GM23338 (cell line): ENCODE results near the gene CDK5RAP1. TPM values are rescaled to one million over a fixed set of nuclear protein-coding genes. Genes with fewer than 3 reads are reported as not detected.

Experiments
- ATAC-seq: fragments of 200-7000 bp; cut with Tn5 transposase; 3 replicates; pipeline ENCODE4 v1.9.1; 2020
- DNase-seq: peaks from one replicate; pipeline ENCODE4 v3.0.0-alpha.2; 2015; ENCODE audit warnings: low spot score
- H2AFZ ChIP-seq: fragments of 200-600 bp; sonication (generic); 2 replicates; pipeline ENCODE4 v1.8.0; 2016; ENCODE audit warnings: antibody characterized with exemption, mild to moderate bottlenecking, moderate library complexity
- H3F3A ChIP-seq: fragments of 200-600 bp; sonication (generic); replicated peaks from 2 replicates; pipeline ENCODE4 v1.8.0; 2017; ENCODE audit warnings: antibody characterized with exemption, mixed run types, low read depth
- H3K27ac ChIP-seq: fragments of 200-600 bp; sonication (generic); 2 replicates; pipeline ENCODE4 v1.6.1; 2016; ENCODE audit warnings: low read depth
- H3K27me3 ChIP-seq: fragments of 200-600 bp; sonication (generic); 2 replicates; pipeline ENCODE4 v1.8.0; 2016; ENCODE audit warnings: mild to moderate bottlenecking, mixed run types, moderate library complexity; ENCODE audit not compliant: insufficient read depth
- H3K36me3 ChIP-seq: fragments of 200-600 bp; sonication (generic); 2 replicates; pipeline ENCODE4 v1.8.0; 2016; ENCODE audit warnings: mild to moderate bottlenecking; ENCODE audit not compliant: insufficient read depth
- H3K4me1 ChIP-seq: fragments of 200-600 bp; sonication (generic); 2 replicates; pipeline ENCODE4 v1.8.0; 2016; ENCODE audit warnings: mild to moderate bottlenecking, moderate library complexity; ENCODE audit not compliant: insufficient read depth
- H3K4me2 ChIP-seq: fragments of 200-600 bp; sonication (generic); 2 replicates; pipeline ENCODE4 v1.7.1; 2017; ENCODE audit warnings: mixed run types
- H3K4me3 ChIP-seq: fragments of 200-600 bp; sonication (generic); 2 replicates; pipeline ENCODE4 v1.6.1; 2016; ENCODE audit warnings: mixed run types
- H3K79me2 ChIP-seq: fragments of 200-600 bp; sonication (generic); replicated peaks from 2 replicates; pipeline ENCODE4 v1.8.0; 2017; ENCODE audit warnings: mild to moderate bottlenecking; ENCODE audit not compliant: insufficient read depth
- H3K9me2 ChIP-seq: fragments of 200-600 bp; sonication (generic); 2 replicates; pipeline ENCODE4 v1.8.0; 2017; ENCODE audit not compliant: insufficient read depth
- H4K20me1 ChIP-seq: fragments of 200-600 bp; sonication (generic); replicated peaks from 2 replicates; pipeline ENCODE4 v1.8.0; 2017; ENCODE audit warnings: mild to moderate bottlenecking; ENCODE audit not compliant: insufficient read depth
- H3K27ac Mint-ChIP-seq: 2 replicates; pipeline ENCODE4 v1.8.0; 2020; ENCODE audit warnings: inconsistent platforms, mild to moderate bottlenecking, moderate library complexity, mixed read lengths
- H3K27me3 Mint-ChIP-seq: 3 replicates; pipeline ENCODE4 v1.8.0; 2022; ENCODE audit warnings: low read depth, mild to moderate bottlenecking, moderate library complexity, mixed read lengths, inconsistent platforms; ENCODE audit not compliant: insufficient read depth, poor library complexity
- H3K36me3 Mint-ChIP-seq: 3 replicates; pipeline ENCODE4 v1.8.0; 2021; ENCODE audit warnings: low read depth, mild to moderate bottlenecking, inconsistent platforms, moderate library complexity, mixed read lengths
- H3K4me1 Mint-ChIP-seq: 3 replicates; pipeline ENCODE4 v1.8.0; 2020; ENCODE audit warnings: mild to moderate bottlenecking, inconsistent platforms, mixed read lengths
- H3K4me3 Mint-ChIP-seq: 3 replicates; pipeline ENCODE4 v1.8.0; 2021; ENCODE audit warnings: moderate library complexity, mild to moderate bottlenecking, inconsistent platforms, mixed read lengths
- H3K9me3 Mint-ChIP-seq: 3 replicates; pipeline ENCODE4 v1.8.0; 2020; ENCODE audit warnings: moderate library complexity, mild to moderate bottlenecking, inconsistent platforms, mixed read lengths
- CREB1 ChIP-seq: fragments of 250-450 bp; sonication (Bioruptor Pico); IDR thresholded peaks from 2 replicates; pipeline ENCODE4 v1.5.0; 2020; ENCODE audit warnings: low read depth, mild to moderate bottlenecking, moderate library complexity
- JUNB ChIP-seq: IDR thresholded peaks from one replicate; pipeline ENCODE4 v1.6.1; 2016; ENCODE audit warnings: antibody characterized with exemption; ENCODE audit not compliant: unreplicated experiment
- NANOG ChIP-seq: IDR thresholded peaks from 2 replicates; pipeline ENCODE4 v1.6.1; 2016; ENCODE audit warnings: antibody characterized with exemption, borderline replicate concordance
- POLR2AphosphoS5 ChIP-seq: IDR thresholded peaks from 2 replicates; pipeline ENCODE4 v1.6.1; 2016; ENCODE audit warnings: antibody characterized with exemption, low read depth
- STAT1 ChIP-seq: IDR thresholded peaks from one replicate; pipeline ENCODE4 v1.6.1; 2016; ENCODE audit warnings: antibody characterized with exemption; ENCODE audit not compliant: unreplicated experiment
- ZNF114 ChIP-seq: fragments of 250-450 bp; sonication (Bioruptor Pico); IDR thresholded peaks from 2 replicates; pipeline ENCODE4 v1.5.0; 2020; ENCODE audit warnings: mild to moderate bottlenecking, moderate library complexity
- ZNF331 ChIP-seq: fragments of 250-450 bp; sonication (Bioruptor Pico); IDR thresholded peaks from 2 replicates; pipeline ENCODE4 v1.5.0; 2020; ENCODE audit warnings: low read depth, mild to moderate bottlenecking, moderate library complexity
- polyA plus RNA-seq: library from polyadenylated mRNA; unstranded; fragments of >200 nt; fragmentation: Nextera tagmentation; extraction: Ambion mirVana; gene quantifications from 2 replicates; pipeline ENCODE4 v1.2.1, GENCODE V29; 2016
- total RNA-seq: library from RNA; depleted of rRNA; stranded (reverse); fragments of >200 nt; shearing (Covaris generic); gene quantifications from 2 replicates; pipeline ENCODE4 v1.2.3, GENCODE V29; 2014
- TF ChIP-seq, protein P1 (sequence below), 2 experiments: fragments of 200-600 bp in 1 of 2; sonication (generic) in 1 of 2; conservative IDR thresholded peaks; 2 replicates each; pipeline versions ENCODE4 v1.5.1 to v1.6.1; 2016 to 2017; ENCODE audit warnings: antibody characterized with exemption in 2 of 2, low read depth in 2 of 2, mild to moderate bottlenecking in 2 of 2, moderate library complexity in 1 of 2
- TF ChIP-seq, protein P2 (sequence below): fragments of 250-450 bp; sonication (Bioruptor Pico); IDR thresholded peaks from 2 replicates; pipeline ENCODE4 v1.5.0; 2020; ENCODE audit warnings: mild to moderate bottlenecking, moderate library complexity

Gene CDK5RAP1
- total and polyA plus RNA-seq, 2 experiments from 2014 or later: 33.8 to 38.1 TPM

DNA sequence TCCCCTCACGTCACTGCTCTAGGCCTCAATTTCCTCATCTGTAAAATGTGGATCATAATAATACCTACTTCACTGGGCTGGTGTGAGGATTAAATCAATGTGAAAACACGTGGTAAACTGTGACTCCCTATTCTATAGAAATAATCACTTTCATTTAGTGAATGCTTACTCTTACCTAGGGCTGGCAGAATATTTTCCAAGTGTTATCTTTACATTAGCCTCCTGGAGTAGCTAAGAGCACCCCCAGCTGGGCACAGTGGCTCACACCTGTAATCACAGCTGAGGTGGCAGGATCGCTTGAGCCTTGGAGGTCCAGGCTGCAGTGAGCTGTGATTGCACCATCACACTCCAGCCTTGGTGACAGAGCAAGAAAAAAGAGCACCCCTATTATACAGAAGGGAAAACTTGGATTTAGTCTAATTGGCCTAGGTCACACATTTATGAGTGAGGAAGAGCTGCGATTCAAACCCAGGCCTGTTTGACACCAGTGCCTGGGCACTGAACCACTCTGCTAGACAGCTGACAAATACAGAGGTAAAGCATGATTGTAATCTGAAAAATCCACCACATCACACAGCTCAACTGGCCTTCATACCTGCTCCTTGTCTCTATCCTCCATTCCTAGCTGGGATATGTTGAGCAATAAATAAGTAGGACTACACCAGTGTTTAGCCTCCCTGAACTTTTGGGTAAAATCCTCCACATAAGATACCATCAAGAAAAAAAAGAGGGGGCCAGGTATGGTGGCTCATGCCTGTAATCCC lies 43.7 kb upstream of the CDK5RAP1 start:
- peak overlapping the region; percentile 90 for H3K4me2 ChIP-seq
- Mint-ChIP-seq H3K27me3 (peaks cover 29% of the 10 kb centered on the region), H3K27ac (no peak overlapping the region), H3K9me3 (peaks cover 4% of the 10 kb centered on the region), H3K36me3 (peaks cover 4% of the 10 kb centered on the region; the same call in 1 of the 3 replicates), H3K4me3 (peak overlapping the region; percentile 83), H3K4me1 (peaks cover 8% of the 10 kb centered on the region)
- ATAC-seq (peak; percentile 4; the same call in 2 of the 3 replicates), DNase-seq (peak; percentile 46)
- peaks cover 8% of the 10 kb centered on the region for H3K4me1 ChIP-seq
- H3K9me2 ChIP-seq: no peaks in the 10 kb centered on the region
- peaks cover 16% of the 10 kb centered on the region for H3K27me3 ChIP-seq
- H3F3A ChIP-seq: no peaks in the 10 kb centered on the region
- H3K4me3 ChIP-seq: peak overlapping the region; percentile 77
- H2AFZ ChIP-seq: peak overlapping the region; percentile 81; the same call in 1 of the 2 replicates
- no peaks in the 10 kb centered on the region for H3K79me2 ChIP-seq
- TF ChIP-seq, protein P1, sequence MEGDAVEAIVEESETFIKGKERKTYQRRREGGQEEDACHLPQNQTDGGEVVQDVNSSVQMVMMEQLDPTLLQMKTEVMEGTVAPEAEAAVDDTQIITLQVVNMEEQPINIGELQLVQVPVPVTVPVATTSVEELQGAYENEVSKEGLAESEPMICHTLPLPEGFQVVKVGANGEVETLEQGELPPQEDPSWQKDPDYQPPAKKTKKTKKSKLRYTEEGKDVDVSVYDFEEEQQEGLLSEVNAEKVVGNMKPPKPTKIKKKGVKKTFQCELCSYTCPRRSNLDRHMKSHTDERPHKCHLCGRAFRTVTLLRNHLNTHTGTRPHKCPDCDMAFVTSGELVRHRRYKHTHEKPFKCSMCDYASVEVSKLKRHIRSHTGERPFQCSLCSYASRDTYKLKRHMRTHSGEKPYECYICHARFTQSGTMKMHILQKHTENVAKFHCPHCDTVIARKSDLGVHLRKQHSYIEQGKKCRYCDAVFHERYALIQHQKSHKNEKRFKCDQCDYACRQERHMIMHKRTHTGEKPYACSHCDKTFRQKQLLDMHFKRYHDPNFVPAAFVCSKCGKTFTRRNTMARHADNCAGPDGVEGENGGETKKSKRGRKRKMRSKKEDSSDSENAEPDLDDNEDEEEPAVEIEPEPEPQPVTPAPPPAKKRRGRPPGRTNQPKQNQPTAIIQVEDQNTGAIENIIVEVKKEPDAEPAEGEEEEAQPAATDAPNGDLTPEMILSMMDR (conservative IDR thresholded peaks at IDR 0.05; ENCODE audit: low read depth in 2 of 2): peak; percentile 32 to 57
- no peak for TF ChIP-seq JUNB
- no peaks in the 10 kb centered on the region for H4K20me1 ChIP-seq
- no peaks in the 10 kb centered on the region for H3K36me3 ChIP-seq
- H3K27ac ChIP-seq: no peak overlapping the region

DNA sequence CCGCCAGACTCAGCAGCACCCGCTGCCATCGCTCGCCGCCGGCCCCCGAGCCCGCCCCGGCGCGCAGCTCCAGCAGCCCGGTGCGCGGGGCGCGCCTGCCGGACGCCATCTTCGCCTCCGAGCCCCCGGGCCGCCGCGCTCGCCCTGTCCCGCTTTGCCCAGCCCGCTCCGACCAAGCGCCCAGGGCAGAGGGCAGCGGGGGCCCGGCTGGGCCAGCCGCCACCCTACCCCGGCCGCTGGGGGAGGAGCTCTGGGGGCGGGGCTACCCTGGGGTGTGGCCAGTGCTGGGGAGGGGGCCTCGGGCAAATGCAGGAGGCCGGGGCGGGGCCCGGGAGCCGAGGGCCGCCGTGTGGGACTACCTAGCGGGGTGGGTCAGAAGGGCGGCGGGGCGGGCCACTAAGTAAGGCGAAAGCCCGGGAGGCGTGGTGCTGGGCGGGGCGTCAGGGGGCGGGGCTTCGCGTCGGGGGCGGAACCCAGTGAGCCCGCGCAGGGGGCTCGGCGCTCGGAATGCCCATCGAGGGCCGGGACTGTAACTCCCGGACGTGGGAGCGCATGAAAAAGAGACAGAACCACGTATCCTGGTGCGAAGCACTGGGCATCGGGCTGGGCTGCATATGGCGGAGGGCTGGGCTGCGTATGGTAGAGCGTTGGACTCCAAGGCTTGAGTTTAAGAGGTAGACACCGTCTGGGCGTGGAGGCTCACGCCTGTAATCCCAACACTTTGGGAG lies 42.4 kb upstream of the CDK5RAP1 start, which contains the start of gene SNTA1:
Gene SNTA1 (minus strand): TSS at position 252 of the 728 bp plus-strand sequence. CDS start 143 bp downstream, at position 109.
- DNase-seq (peak; percentile 93), ATAC-seq (peak; percentile 86)
- Mint-ChIP-seq H3K4me3 (peak within 1 kb of the TSS; percentile 83), H3K36me3 (peaks cover 4% of the 10 kb centered on the region; the same call in 1 of the 3 replicates), H3K27ac (no peak within 1 kb of the TSS), H3K27me3 (peaks cover 31% of the 10 kb centered on the region), H3K9me3 (peaks cover 3% of the 10 kb centered on the region), H3K4me1 (peaks cover 8% of the 10 kb centered on the region)
- H3K9me2 ChIP-seq: no peaks in the 10 kb centered on the region
- H3K4me3 ChIP-seq: peak within 1 kb of the TSS; percentile 77
- peaks cover 8% of the 10 kb centered on the region for H3K4me1 ChIP-seq
- H3K27ac ChIP-seq: no peak within 1 kb of the TSS
- H3F3A ChIP-seq: no peaks in the 10 kb centered on the region
- H4K20me1 ChIP-seq: no peaks in the 10 kb centered on the region
- no peaks in the 10 kb centered on the region for H3K36me3 ChIP-seq
- H3K27me3 ChIP-seq: peaks cover 16% of the 10 kb centered on the region
- peak within 1 kb of the TSS; percentile 90 for H3K4me2 ChIP-seq
- no peaks in the 10 kb centered on the region for H3K79me2 ChIP-seq
- TF ChIP-seq, protein P2, sequence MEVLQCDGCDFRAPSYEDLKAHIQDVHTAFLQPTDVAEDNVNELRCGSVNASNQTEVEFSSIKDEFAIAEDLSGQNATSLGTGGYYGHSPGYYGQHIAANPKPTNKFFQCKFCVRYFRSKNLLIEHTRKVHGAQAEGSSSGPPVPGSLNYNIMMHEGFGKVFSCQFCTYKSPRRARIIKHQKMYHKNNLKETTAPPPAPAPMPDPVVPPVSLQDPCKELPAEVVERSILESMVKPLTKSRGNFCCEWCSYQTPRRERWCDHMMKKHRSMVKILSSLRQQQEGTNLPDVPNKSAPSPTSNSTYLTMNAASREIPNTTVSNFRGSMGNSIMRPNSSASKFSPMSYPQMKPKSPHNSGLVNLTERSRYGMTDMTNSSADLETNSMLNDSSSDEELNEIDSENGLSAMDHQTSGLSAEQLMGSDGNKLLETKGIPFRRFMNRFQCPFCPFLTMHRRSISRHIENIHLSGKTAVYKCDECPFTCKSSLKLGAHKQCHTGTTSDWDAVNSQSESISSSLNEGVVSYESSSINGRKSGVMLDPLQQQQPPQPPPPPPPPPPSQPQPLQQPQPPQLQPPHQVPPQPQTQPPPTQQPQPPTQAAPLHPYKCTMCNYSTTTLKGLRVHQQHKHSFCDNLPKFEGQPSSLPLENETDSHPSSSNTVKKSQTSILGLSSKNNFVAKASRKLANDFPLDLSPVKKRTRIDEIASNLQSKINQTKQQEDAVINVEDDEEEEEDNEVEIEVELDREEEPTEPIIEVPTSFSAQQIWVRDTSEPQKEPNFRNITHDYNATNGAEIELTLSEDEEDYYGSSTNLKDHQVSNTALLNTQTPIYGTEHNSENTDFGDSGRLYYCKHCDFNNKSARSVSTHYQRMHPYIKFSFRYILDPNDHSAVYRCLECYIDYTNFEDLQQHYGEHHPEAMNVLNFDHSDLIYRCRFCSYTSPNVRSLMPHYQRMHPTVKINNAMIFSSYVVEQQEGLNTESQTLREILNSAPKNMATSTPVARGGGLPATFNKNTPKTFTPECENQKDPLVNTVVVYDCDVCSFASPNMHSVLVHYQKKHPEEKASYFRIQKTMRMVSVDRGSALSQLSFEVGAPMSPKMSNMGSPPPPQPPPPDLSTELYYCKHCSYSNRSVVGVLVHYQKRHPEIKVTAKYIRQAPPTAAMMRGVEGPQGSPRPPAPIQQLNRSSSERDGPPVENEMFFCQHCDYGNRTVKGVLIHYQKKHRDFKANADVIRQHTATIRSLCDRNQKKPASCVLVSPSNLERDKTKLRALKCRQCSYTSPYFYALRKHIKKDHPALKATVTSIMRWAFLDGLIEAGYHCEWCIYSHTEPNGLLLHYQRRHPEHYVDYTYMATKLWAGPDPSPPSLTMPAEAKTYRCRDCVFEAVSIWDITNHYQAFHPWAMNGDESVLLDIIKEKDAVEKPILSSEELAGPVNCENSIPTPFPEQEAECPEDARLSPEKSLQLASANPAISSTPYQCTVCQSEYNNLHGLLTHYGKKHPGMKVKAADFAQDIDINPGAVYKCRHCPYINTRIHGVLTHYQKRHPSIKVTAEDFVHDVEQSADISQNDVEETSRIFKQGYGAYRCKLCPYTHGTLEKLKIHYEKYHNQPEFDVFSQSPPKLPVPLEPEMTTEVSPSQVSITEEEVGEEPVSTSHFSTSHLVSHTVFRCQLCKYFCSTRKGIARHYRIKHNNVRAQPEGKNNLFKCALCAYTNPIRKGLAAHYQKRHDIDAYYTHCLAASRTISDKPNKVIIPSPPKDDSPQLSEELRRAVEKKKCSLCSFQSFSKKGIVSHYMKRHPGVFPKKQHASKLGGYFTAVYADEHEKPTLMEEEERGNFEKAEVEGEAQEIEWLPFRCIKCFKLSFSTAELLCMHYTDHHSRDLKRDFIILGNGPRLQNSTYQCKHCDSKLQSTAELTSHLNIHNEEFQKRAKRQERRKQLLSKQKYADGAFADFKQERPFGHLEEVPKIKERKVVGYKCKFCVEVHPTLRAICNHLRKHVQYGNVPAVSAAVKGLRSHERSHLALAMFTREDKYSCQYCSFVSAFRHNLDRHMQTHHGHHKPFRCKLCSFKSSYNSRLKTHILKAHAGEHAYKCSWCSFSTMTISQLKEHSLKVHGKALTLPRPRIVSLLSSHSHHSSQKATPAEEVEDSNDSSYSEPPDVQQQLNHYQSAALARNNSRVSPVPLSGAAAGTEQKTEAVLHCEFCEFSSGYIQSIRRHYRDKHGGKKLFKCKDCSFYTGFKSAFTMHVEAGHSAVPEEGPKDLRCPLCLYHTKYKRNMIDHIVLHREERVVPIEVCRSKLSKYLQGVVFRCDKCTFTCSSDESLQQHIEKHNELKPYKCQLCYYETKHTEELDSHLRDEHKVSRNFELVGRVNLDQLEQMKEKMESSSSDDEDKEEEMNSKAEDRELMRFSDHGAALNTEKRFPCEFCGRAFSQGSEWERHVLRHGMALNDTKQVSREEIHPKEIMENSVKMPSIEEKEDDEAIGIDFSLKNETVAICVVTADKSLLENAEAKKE (CRISPR knock-in tag): no peak
- no peak for TF ChIP-seq JUNB
- no peak for TF ChIP-seq NANOG
- no peak for TF ChIP-seq ZNF331 (CRISPR knock-in tag)
- no peak for TF ChIP-seq ZNF114
- TF ChIP-seq STAT1: no peak
- 0 out of 2 replicates have a peak, but pooled peaks have one; percentile 29 for TF ChIP-seq POLR2AphosphoS5
- TF ChIP-seq CREB1 (CRISPR knock-in tag): no peak
- peak within 1 kb of the TSS; percentile 96 for H2AFZ ChIP-seq
